ENCODE data around the gene BMP7.
A peak's percentile ranks its signal among the peaks of the same experiment; 100 is the strongest.

The BMP7 gene

GRCh38 chr20:57266291-57267157 is at the start of gene BMP7:
Gene BMP7 (minus strand): TSS chr20:57266641. CDS start chr20:57266122, 519 bp downstream.
- peak in 31 of 42 donors; percentile 27 to 76 (median 57) for DNase-seq
- intact Hi-C loops (cut with DNase I): loop anchor here (10.0 kb wide), 2 partner anchors 58 to 172 kb away; partner anchors contain the start of gene SPO11

- peak in 1 of 42 donors; percentile 8 for DNase-seq
- intact Hi-C loops (cut with DNase I): no loop called here
Measured at GRCh38 chr20:57315976-57316480, 49.6 kb upstream of the BMP7 start.

- no peak for DNase-seq
- intact Hi-C loops (cut with DNase I): no loop called here
Measured at GRCh38 chr20:57315083-57315975, 48.9 kb upstream of the BMP7 start.

GRCh38 chr20:57313951-57314350 is 47.5 kb upstream of the BMP7 start:
- DNase-seq: no peak
- intact Hi-C loops (cut with DNase I): no loop called here

GRCh38 chr20:57313230-57313629 is 46.8 kb upstream of the BMP7 start:
- intact Hi-C loops (cut with DNase I): no loop called here
- DNase-seq: peak in 1 of 42 donors; percentile 7

GRCh38 chr20:57312138-57312537 is 45.7 kb upstream of the BMP7 start:
- DNase-seq: peak in 1 of 42 donors; percentile 15
- intact Hi-C loops (cut with DNase I): no loop called here

- intact Hi-C loops (cut with DNase I): no loop called here
- DNase-seq: peak in 2 of 42 donors; percentile 23 to 24
Measured at GRCh38 chr20:57310821-57311514, 44.5 kb upstream of the BMP7 start.

GRCh38 chr20:57309544-57310115 is 43.2 kb upstream of the BMP7 start:
- DNase-seq: peak in 17 of 42 donors; percentile 10 to 55 (median 33)
- intact Hi-C loops (cut with DNase I): no loop called here

- DNase-seq: peak in 1 of 42 donors; percentile 7
- intact Hi-C loops (cut with DNase I): no loop called here
Measured at GRCh38 chr20:57308451-57309271, 42.2 kb upstream of the BMP7 start.

- DNase-seq: no peak
- intact Hi-C loops (cut with DNase I): no loop called here
Measured at GRCh38 chr20:57306747-57307146, 40.3 kb upstream of the BMP7 start.

- intact Hi-C loops (cut with DNase I): no loop called here
- no peak for DNase-seq
Measured at GRCh38 chr20:57301026-57301425, 34.6 kb upstream of the BMP7 start.

GRCh38 chr20:57298457-57298856 is 32.0 kb upstream of the BMP7 start:
- no peak for DNase-seq
- intact Hi-C loops (cut with DNase I): no loop called here

GRCh38 chr20:57294550-57294949 is 28.1 kb upstream of the BMP7 start:
- DNase-seq: no peak
- intact Hi-C loops (cut with DNase I): no loop called here

- intact Hi-C loops (cut with DNase I): no loop called here
- DNase-seq: no peak
Measured at GRCh38 chr20:57293995-57294394, 27.6 kb upstream of the BMP7 start.

GRCh38 chr20:57292611-57293010 is 26.2 kb upstream of the BMP7 start:
- no peak for DNase-seq
- intact Hi-C loops (cut with DNase I): no loop called here

GRCh38 chr20:57291694-57292093 is 25.3 kb upstream of the BMP7 start:
- no peak for DNase-seq
- intact Hi-C loops (cut with DNase I): no loop called here

GRCh38 chr20:57291003-57291402 is 24.6 kb upstream of the BMP7 start:
- no peak for DNase-seq
- intact Hi-C loops (cut with DNase I): no loop called here

GRCh38 chr20:57290178-57290484 is 23.7 kb upstream of the BMP7 start:
- intact Hi-C loops (cut with DNase I): no loop called here
- peak in 1 of 42 donors; percentile 42 for DNase-seq

All from head of caudate nucleus (tissue), 42 donors.